Measurements from ENCODE around the gene DOCK3.
A peak's percentile ranks its signal among the peaks of the same experiment; 100 is the strongest.
"Not testable (repeated sequence)": the region's sequence is repeated elsewhere in the genome, so short reads cannot be mapped to it uniquely, and the experiment has no call there.

The DOCK3 gene

DNA sequence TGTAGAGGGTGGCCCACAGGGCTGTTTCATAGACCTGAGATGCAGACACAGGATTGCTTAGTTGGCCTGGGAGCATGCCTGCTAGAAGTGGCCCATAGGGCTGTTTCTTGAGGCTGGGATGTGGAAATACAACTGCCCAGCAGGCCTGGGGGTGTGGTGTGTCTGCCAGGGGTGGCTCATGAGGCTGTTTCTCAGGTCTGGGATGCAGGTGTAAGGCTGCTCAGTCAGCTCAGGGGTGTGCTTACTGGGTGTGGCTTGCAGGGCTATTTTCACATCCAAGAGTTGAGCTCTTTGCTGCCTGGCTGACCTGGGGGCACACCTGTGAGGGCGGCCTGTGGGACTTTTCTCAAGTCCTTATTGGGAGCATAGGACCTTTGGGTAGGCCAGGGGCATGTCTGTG lies 131.3 kb downstream of the DOCK3 start:
- no peak for DNase-seq

DNA sequence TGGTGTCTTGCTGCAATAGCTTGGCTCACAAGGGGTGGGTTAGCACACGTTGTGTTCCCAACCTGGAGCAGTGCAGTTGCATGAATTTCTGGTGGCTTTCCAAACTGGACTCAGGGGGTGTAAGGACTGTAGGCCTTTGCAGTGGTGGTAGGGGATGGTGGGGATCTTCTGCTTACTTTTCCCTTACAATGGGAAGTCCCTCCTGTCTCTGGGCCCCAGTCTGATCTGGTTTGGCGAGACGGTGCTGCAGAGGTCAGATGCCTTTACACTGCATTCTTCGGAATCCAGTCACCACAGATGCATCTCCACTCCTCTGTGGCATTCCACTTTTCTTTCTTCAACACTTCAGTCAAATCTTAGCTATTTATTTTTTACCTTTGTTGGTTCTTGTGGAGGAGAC lies 132.1 kb downstream of the DOCK3 start:
- no peak for DNase-seq

DNA sequence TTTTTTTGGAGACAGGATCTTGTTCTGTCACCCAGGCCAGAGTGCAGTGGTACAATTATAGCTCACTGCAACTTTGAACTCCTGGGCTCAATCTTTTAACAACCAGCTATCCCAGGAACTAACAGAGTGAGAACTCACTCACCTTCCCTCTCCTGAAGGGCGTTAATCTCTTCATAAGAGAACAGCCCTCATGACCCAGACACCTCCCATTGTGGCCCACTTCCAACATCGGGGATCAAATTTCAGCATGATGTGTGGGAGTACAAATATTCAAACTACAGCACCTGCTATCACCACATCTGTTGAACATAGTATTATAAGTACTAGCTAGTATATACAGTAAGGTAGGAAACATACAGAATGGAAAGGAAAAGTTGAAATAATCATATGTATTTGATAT lies 132.5 kb downstream of the DOCK3 start:
- DNase-seq: peak; percentile 86

DNA sequence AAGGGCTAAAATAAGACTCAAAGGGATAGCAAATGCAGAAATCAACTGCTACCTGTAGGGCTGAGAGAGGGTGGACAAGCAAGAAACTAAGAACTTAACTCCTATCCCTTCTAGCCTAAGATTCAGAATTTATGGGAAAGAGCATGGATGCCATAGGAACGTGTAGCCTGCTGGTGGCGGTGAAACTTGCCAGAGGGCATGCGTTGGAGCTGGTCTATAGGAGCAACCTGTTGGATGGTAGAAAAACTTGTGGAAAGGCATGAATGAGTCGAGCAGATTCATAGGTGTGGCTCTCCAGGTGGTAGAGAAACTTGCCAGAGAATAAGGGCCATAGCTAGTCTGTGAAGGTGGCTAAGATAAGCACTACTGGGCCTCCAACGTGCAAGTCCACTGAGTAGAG lies 137.2 kb downstream of the DOCK3 start:
- no peak for DNase-seq

DNA sequence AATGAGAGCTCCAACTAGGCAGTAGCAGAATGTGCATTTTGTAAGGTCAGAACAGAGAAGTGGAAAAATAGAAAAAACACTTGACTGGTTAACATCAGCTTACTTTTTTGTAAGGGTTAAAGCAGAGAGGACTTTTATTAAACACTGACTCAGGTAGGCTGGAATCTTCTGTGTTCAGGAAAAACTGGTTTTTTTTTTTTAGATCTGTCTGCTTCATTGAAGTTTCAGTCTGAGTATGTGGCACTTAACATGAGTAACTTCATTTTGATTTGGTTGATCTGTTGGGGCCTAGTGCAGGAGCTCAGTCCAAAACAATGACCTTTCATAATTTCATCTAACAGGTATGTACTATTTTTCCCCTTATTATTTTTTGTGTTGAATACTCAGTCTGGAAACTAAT lies 141.1 kb downstream of the DOCK3 start:
- DNase-seq: no peak

DNA sequence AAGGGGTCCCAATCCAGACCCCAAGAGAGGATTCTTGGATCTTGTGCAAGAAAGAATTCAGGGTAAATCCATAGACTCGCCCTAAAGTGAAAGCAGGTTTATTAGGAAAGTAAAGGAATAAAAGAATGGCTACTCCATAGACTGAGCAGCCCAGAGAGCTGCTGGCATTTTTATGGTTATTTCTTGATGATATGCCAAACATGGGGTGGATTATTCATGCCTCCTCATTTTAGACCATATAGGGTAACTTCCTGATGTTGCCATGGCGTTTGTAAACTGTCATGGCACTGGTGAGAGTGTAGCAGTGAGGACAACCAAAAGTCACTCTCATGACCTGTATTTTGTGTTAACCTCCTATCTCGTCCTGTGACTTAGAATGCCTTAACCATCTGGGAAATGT lies 142.2 kb downstream of the DOCK3 start:
- no peak for DNase-seq

DNA sequence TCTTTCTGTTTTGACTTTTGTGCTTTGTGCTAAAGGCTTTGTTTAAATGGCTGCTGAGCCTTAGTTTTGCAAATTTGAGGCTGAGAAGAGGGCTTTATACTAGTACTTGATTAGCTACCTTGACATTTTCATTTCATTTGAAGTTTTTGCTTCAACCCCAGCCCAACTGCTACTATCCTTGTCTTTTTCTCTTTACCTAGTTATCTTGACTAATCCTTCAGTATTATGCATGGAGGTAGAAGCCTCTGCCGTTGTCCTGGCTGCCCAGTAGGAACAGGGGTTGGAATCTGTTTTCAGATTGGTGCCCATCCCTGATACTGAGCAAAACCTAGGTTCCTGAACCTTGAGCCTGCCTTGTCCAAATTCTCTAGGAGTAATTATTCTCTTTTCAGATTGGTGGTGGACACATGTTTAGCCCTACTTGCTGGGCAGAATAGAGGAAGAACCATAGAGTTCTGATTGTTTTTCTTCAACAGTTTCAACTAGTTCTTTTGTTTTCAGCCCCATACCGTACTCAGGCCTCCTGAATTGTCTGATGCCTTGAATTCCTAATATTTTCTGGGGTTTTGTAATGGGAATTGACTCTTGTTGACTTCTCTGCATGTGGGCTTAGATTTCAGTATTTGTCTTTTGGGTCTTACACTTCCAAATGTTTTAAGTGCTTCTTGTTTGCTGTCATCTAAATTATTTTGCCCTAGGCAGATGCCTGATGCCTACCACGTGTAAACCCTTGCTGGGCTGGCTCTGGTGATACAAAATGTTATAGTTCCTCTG lies 143.2 kb downstream of the DOCK3 start:
- no peak for DNase-seq

DNA sequence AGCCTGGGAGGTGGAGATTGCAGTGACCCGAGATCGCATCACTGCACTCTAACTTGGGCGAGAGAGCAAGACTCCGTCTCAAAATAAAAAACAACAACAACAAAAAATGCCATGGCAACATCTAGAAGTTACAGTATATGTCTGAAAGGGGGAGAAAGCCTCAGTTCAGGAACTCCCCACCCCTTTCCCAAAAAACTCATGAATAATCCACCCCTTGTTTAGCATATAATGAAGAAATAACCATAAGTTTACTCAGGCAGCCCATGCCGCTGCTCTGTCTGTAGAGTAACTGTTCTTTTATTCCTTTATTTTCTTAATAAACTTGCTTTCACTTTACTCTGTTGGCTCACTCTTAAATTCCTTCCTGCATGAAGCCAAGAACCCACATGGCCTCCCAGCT lies 145.2 kb downstream of the DOCK3 start:
- DNase-seq: no peak

DNA sequence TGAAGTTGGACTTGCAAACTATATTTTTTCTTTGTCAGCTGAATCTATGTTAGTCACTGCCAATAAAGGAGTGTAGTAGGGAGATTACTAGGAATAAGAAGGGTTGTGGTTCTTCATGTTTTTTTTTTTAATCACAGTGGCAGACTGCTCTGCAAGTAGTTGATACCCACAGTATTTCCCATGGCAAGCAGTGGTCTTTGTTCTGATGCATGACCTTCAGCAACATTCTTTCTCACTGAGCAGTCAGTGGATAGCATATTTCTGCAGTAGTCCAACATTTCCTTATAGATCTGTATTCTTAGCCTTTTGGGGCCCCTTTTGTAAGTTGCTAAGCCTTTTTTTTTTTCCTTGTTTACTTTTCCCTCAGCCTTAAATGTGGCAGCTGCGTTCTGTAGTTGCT lies 151.1 kb downstream of the DOCK3 start:
- DNase-seq: no peak

DNA sequence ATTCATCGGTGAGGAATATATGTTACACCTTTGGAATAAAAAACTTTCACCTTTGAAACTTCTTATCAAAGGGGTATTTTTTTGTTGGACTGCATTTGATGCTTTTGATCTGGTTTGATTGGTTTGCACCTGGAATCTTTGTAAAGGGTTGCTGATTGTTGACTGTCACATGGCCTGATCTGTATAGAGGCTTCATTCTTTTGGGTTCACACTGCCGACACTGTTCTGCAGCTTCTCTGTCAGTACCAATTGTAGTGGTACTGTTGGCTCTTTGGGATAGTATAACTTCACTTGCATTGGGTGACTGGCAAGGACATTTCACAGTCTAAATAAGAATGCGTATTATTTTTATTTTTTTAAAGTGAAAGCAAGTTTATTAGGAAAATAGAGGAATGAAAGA lies 155.7 kb downstream of the DOCK3 start:
- DNase-seq: no peak

DNA sequence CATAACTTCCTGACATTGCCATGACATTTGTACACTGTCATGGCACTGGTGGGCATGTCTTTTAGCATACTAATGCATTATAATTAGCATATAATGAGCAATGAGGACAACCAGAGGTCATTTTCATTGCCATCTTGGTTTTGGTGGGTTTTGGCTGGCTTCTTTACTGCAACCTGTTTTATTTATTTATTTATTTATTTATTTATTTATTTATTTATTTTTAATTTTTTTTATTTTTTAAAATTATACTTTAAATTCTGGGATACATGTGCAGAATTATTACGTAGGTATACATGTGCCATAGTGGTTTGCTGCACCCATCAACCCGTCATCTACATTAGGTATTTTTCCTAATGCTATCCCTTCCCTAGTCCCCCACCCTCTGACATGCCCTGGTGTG lies 156.3 kb downstream of the DOCK3 start:
- DNase-seq: not testable (repeated sequence)

DNA sequence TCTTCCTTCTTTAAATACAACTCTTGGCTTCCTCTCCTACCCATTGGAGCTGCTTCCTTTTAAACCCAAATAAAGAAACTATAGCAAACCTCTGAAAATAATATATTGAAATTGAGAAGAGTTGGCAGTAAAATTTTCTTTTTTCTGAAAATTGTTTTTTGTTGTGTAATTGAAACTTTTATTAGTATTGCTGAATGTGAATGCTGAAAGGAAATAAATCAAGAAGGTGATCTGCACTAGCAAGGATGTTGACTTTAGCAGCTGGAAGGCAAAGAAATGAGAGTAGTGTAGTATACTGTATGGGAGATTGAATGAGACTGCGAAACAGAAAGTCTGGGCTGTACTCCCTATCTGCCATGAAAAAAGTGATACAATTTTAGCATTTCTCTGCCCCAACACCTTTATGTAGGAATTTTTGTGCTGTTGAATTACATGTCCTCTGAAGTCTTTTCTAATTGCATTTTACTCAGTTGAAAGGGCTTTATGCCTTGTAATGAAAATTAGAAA lies 166.3 kb downstream of the DOCK3 start:
- DNase-seq: no peak

DNA sequence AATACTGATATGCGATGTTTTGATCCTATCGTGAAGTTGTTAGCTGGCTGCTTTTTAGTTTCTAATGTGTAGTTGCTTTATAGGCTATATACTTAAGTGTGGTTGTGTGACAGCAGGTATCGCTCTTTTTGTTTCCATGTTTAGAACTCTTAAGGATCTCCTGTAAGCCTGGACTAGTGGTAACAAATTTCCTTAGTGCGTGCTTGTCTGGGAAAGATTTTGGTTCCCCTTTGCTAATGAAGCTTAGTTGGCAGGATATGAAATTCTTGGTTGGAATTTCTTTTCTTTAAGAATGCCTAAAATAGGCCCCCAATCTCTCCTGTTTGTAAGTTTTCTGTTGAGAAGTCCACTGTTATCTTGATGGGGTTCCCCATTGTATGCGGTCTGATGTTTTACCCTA lies 173.6 kb downstream of the DOCK3 start:
- DNase-seq: no peak

DNA sequence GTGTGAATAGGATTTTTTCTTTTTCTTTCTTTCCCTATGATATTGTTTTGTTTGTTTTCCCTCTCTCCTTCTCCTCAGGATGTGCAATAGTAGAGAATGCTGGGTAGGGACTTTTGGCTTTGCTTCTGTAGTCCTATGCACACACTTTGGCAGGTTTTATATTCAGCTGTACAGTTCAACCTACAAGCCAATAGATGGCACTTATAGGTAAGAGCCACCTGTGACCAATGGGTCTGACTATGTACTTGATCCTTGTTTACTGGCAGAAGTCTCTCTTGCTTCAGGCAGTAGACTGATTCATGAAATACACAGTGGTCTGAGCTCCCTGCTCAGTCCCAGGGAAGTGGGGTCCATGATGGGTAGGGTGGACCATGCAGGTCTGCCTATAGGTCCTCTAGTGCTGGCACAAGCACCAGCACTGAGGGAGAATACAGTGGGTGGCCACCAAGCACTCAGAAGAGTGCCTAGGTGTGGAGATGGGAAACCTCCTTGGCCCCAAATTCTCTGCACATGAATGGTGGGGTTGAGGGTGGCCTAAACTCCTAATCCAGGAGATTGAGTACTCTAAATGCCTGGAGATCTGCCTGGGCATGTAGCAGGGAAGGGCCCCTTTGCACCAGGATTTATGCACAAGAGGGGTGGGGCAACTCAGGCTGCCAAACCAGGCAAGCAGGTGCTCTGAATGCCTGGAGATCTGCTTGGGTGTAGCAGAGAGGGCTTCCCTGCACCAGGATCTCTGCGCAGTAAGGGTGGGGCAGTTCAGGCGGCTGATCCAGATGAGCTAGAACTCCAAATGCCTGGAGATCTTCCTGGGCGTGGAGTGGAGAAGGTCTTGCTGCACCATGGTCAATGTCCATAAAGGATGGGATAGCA lies 176.1 kb downstream of the DOCK3 start:
- DNase-seq: no peak

DNA sequence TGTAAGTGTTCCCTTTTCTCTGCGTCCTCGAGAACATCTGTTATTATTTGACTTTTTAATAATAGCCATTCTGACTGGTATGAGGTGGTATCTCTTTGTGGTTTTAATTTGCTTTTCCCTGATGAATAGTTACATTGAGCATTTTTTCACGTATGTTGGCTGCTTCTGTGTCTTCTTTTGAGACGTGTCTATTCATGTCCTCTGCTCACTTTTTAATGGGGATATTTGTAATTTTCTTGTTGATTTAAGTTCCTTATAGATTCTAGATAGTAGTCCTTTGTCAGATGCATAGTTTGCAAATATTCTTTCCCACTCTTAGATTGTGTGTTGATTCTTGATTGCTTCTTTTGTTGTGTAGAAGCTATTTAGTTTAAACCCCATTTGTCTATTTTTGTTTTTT lies 179.2 kb downstream of the DOCK3 start:
- DNase-seq: no peak

DNA sequence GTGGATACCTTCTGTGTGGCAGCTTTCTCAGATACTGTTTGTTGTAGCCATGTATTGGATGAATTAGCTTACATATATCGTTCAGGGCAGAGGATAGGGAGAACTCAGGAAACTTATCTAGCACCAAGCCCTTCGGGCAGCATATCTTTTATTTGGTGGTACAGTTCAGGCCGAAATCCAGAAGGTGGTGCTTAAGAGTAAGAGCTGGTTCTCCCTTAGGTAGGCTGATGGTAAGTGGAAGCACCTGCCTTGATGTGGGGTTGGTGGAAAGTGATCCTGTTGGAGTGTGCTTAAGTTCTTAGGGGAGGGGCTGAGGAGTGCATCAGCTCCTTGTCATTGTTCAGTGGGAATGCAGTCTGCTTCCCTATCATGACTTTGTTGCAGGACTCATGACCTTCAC lies 187.5 kb downstream of the DOCK3 start:
- peak; percentile 1 for DNase-seq

DNA sequence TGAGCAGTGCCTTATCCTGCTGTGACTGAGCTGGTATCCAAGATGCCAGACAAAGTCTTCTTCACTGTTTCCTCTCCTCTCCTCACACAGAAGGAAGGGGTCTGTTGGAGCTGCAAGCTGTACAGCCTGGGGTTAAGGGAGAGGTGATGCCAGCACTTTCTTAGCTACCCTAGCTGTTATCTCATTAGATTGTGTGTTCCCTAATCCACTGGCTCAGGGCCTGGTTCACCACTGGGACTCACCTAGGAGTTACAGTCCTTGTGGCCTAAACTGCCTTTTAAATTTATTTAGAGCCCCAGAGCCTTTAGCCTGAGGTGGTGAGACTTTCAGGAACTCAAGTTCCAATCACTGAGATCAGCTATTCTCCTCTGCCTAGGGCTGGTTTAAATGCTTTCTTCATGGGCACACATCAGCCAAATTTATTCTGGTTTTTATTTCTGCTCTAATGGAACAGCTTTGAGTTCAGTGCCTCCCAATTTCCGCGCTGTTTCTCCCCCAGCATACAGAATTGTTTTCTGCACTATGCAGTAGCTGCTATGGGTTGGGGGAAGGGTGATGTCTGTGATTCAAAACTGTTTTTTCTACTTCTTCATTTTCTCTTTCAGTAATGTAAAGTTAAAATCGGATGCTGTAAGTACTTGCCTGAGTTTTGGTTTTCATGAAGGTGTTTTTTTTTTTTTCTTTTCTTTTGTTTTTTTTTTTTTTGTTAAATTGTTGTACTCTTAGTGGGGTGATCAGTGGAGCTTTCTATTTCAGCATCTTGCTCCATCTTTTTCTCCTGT lies 198.8 kb downstream of the DOCK3 start:
- DNase-seq: no peak

DNA sequence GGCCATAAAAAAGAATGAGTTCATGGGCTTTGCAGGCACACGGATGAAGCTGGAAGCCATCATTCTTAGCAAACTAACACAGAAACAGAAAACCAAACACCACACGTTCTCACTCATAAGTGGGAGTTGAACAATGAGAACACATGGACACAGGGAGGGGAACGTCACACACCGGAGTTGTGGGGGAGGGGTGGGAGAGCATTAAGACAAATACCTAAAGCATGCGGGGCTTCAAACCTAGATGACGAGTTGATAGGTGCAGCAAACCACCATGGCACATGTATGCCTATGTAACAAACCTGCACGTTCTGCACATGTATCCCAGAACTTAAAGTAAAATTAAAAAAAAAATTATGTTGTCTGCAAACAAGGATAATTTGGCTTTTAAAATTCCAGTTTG lies 200.1 kb downstream of the DOCK3 start:
- not testable (repeated sequence) for DNase-seq

DNA sequence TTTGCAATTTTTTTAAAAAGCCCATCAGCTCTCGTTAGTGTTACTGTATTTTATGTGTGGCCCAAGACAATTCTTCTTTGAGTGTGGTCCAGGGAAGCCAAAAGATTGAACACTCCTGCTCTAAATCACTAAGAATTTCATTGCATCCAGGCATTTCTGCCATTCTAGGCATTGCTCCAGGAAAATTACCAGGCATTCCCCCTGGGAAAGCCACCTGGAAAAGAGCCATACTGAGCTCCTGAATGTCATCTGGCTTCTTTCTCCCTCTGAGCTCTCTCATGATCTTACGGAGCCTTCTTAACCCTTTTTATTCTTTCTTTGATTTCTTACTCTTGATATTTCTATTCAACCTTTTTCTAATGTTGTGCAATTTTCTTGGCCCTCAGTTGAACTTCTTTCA lies 202.2 kb downstream of the DOCK3 start:
- peak; percentile 69 for DNase-seq

DNA sequence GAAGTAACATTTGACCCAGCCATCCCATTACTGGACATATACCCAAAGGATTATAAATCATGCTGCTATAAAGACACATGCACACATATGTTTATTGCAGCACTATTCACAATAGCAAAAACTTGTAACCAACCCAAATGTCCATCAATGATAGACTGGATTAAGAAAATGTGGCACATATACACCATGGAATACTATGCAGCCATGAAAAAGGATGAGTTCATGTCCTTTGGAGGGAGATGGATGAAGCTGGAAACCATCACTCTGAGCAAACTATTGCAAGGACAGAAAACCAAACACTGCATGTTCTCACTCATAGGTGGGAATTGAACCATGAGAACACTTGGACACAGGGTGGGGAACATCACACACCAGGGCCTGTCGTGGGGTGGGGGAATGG lies 208.0 kb downstream of the DOCK3 start:
- not testable (repeated sequence) for DNase-seq

DNA sequence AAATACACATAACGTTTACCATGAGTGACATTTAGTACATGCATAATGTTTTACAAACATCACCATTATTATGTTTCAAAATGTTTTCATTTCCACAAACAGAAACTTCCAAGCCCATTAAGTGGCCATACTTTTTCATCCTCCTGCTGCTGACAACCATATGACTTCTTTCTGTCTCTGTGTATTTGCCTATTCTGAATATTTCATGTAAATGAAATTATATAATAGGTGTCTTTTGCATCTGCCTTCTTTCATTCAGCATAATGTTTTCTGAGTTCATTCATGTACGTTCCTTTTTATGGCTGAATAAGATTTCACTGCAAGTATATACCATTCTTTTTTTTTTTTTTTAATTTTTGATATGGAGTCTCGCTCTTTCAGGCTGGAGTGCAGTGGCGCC lies 209.0 kb downstream of the DOCK3 start:
- DNase-seq: no peak

DNA sequence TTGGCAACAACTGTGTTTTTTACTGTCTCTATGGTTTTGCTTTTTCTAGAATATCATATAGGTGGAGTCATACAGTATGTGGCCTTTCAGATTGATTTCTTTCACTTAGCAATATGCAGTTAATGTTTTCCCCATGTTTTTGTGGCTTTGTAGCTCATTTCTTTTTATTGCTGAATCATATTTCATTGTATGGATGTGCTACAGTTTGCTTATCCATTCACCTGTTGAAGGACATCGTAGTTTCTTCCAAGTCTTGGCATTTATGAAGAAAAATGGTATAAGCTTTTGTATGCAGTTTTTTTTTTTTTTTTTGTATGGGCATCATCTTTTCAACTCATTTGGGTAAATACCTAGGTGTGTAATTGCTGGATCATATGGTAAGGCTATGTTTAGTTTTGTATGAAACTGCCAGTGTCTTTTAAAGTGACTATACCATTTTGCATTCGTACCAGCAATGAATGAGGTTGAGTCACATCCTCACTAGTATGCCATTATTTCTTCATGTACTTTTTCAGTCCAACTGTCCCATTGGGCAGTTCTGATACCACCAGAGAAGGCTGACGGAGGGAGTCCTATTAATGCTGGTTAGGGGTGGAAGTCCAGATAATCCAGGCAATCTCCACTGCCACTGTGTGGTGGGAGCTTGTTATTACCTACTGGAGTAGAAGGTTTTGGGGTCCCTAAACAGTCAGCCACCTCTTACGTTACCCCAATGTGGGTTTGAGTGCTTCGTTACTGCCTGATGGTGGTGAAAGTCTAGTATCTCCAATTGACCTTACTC lies 210.5 kb downstream of the DOCK3 start:
- DNase-seq: no peak
